ENCODE results near the gene PTAR1. TPM values are rescaled to one million over a fixed set of nuclear protein-coding genes. Genes with fewer than 3 reads are reported as not detected.

Gene PTAR1
- total and polyA plus RNA-seq, 10 of the 15 experiments (the other 5 are each of a cell fraction or from before 2014, with no cell fraction given) = 4.9 to 27.6 (median 14.2) TPM

DNA sequence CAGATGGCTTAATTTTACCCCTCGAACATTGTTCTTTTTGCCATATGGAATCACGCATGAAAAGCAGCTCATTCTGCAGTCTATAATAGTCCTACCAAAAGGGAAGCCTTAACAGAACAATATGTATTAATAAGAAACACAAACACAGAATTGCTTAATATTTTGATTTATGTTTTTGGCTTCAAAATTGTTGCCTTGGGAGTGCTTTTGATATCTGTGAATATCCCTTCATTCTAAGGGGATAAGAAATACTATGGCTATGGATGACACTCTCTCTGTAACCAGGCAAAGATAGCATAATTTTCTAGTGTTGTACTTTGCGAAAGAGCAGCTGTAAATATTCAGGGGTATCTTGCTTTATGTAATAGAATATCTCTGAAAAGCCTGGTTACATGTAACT is 34.5 kb upstream of the PTAR1 start:
- ATAC-seq = no peak
- no TSS peak for BruUV-seq (replicated peaks)
- no peaks in the 10 kb centered on the region for H3K4me1 ChIP-seq (ENCODE audit: control insufficient read depth, insufficient read depth, low read length)
- H3K36me3 ChIP-seq (ENCODE audit: control insufficient read depth in 2 of 2, insufficient read depth in 2 of 2, low read length in 1 of 2) = no peaks in the 10 kb centered on the region
- no peak for FAIRE-seq
- DNase-seq (ENCODE audit: low read depth, low spot score) = no peak
- peaks cover 0 to 5% of the 10 kb centered on the region in 2 experiments; a peak in 1 of 4 replicates for H3K27me3 ChIP-seq (replicated peaks in 1 of 2; ENCODE audit: control insufficient read depth in 2 of 2, insufficient read depth in 2 of 2, low read length in 1 of 2)
- in situ Hi-C loops (cut with MboI) (no loop called here), intact Hi-C loops (cut with micrococcal nuclease; ENCODE audit: unreplicated experiment) (no loop called here)
- ChIA-PET POLR2A (no interaction called here), SMC1A (ENCODE audit: uncharacterized antibody, unreplicated experiment) (no interaction called here), RAD21 (ENCODE audit: unreplicated experiment) (no interaction called here), CTCF (no interaction called here)
- no peaks in the 10 kb centered on the region for H3K79me2 ChIP-seq (ENCODE audit: control insufficient read depth, insufficient read depth, low read length)
- no peak overlapping the region for H3K27ac ChIP-seq (ENCODE audit: control insufficient read depth, insufficient read depth)
- H3K9ac ChIP-seq (ENCODE audit: control insufficient read depth, insufficient read depth, low read length) = no peak overlapping the region
- H3K4me3 ChIP-seq = no peak overlapping the region
- no peaks in the 10 kb centered on the region for H4K20me1 ChIP-seq (ENCODE audit: control insufficient read depth, insufficient read depth)
- 41% methylated on average over 3 of the region's 3 CpGs for WGBS (ENCODE audit: insufficient coverage, insufficient replicate concordance, low lambda C conversion rate, missing lambda C conversion rate)
- H3K9me3 ChIP-seq (replicated peaks; ENCODE audit: control insufficient read depth, insufficient read depth, low read length) = no peaks in the 10 kb centered on the region
- H3K4me2 ChIP-seq (ENCODE audit: control insufficient read depth, insufficient read depth) = no peak overlapping the region
- H2AFZ ChIP-seq (ENCODE audit: control insufficient read depth, low read depth, low read length) = no peak overlapping the region
- TF ChIP-seq FOS (IDR thresholded peaks at IDR 0.05; ENCODE audit: borderline replicate concordance, extremely low read depth, insufficient read length) = no peak
- no peak for TF ChIP-seq PAX8 (IDR thresholded peaks at IDR 0.05)
- TF ChIP-seq GABPA (IDR thresholded peaks at IDR 0.05; ENCODE audit: low read depth) = no peak
- TF ChIP-seq MTA2 (IDR thresholded peaks at IDR 0.05; ENCODE audit: low read depth) = no peak
- TF ChIP-seq CEBPB (IDR thresholded peaks at IDR 0.05; ENCODE audit: borderline replicate concordance in 1 of 2, low read depth in 2 of 2, low read length in 2 of 2) = no peak
- TF ChIP-seq, protein P1, sequence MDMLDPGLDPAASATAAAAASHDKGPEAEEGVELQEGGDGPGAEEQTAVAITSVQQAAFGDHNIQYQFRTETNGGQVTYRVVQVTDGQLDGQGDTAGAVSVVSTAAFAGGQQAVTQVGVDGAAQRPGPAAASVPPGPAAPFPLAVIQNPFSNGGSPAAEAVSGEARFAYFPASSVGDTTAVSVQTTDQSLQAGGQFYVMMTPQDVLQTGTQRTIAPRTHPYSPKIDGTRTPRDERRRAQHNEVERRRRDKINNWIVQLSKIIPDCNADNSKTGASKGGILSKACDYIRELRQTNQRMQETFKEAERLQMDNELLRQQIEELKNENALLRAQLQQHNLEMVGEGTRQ (IDR thresholded peaks at IDR 0.05; ENCODE audit: borderline replicate concordance, low read depth, low read length) = no peak
- no peak for TF ChIP-seq RAD21 (IDR thresholded peaks at IDR 0.05; ENCODE audit: insufficient read depth, low read depth, low read length)
- TF ChIP-seq JUND (IDR thresholded peaks at IDR 0.05; ENCODE audit: low read depth, low read length) = no peak
- TF ChIP-seq TCF12 (IDR thresholded peaks at IDR 0.05; ENCODE audit: low read depth, low read length) = no peak
